H9 (cell line): ENCODE data around the gene DOCK9. TPM values are rescaled to one million over a fixed set of nuclear protein-coding genes. Genes with fewer than 3 reads are reported as not detected.

Source experiments
- DNase-seq: peaks from one replicate; pipeline ENCODE4 v3.0.0-alpha.2; 2017
- H2AFZ ChIP-seq: one replicate; pipeline ENCODE4 v1.6.1; 2013; ENCODE audit warnings: mild to moderate bottlenecking, low read length, control low read depth, moderate library complexity
- H2AK5ac ChIP-seq: 2 replicates; pipeline ENCODE4 v1.6.1; 2013; ENCODE audit warnings: low read length, control low read depth, mixed read lengths; ENCODE audit not compliant: insufficient read length
- H2BK120ac ChIP-seq: one replicate; pipeline ENCODE4 v1.6.1; 2013; ENCODE audit warnings: low read depth, mild to moderate bottlenecking, low read length, control low read depth, inconsistent platforms; ENCODE audit not compliant: poor library complexity, severe bottlenecking
- H2BK12ac ChIP-seq: 2 replicates; pipeline ENCODE4 v1.6.1; 2013; ENCODE audit warnings: low read length, control low read depth, mixed read lengths, low read depth; ENCODE audit not compliant: insufficient read length
- H2BK15ac ChIP-seq: 2 replicates; pipeline ENCODE4 v1.6.1; 2013; ENCODE audit warnings: low read depth, low read length, control low read depth
- H2BK20ac ChIP-seq: one replicate; pipeline ENCODE4 v1.6.1; 2013; ENCODE audit warnings: low read depth, mild to moderate bottlenecking, low read length, control low read depth, inconsistent platforms; ENCODE audit not compliant: poor library complexity, severe bottlenecking
- H2BK5ac ChIP-seq: 2 replicates; pipeline ENCODE4 v1.6.1; 2013; ENCODE audit warnings: low read length, control low read depth, mixed read lengths; ENCODE audit not compliant: insufficient read length
- H3K14ac ChIP-seq: 2 replicates; pipeline ENCODE4 v1.6.1; 2013; ENCODE audit warnings: low read length, control low read depth; ENCODE audit not compliant: insufficient read depth
- H3K18ac ChIP-seq: 2 replicates; pipeline ENCODE4 v1.6.1; 2013; ENCODE audit warnings: low read depth, mild to moderate bottlenecking, mixed read lengths, low read length, control low read depth; ENCODE audit not compliant: insufficient read length
- H3K23ac ChIP-seq: 2 replicates; pipeline ENCODE4 v1.6.1; 2013; ENCODE audit warnings: low read length, control low read depth, mixed read lengths, low read depth; ENCODE audit not compliant: insufficient read length
- H3K23me2 ChIP-seq: 2 replicates; pipeline ENCODE4 v1.6.1; 2013; ENCODE audit warnings: low read depth, mild to moderate bottlenecking, mixed read lengths, low read length, control low read depth; ENCODE audit not compliant: insufficient read length, poor library complexity, severe bottlenecking
- H3K27ac ChIP-seq: 2 replicates; pipeline ENCODE4 v1.5.1; 2013; ENCODE audit warnings: low read length, control low read depth, mixed read lengths, low read depth; ENCODE audit not compliant: insufficient read length
- H3K27me3 ChIP-seq: 2 replicates; pipeline ENCODE4 v1.6.1; 2013; ENCODE audit warnings: low read length, control low read depth, inconsistent platforms; ENCODE audit not compliant: insufficient read depth
- H3K4ac ChIP-seq: 2 replicates; pipeline ENCODE4 v1.6.1; 2013; ENCODE audit warnings: low read depth, mild to moderate bottlenecking, control low read depth, inconsistent platforms, low read length, moderate library complexity
- H3K4me1 ChIP-seq: 2 replicates; pipeline ENCODE4 v1.6.1; 2013; ENCODE audit warnings: low read length, control low read depth, inconsistent platforms; ENCODE audit not compliant: insufficient read depth
- H3K4me2 ChIP-seq: 2 replicates; pipeline ENCODE4 v1.6.1; 2013; ENCODE audit warnings: low read length, control low read depth, mixed read lengths; ENCODE audit not compliant: insufficient read length, insufficient read depth
- H3K56ac ChIP-seq: 2 replicates; pipeline ENCODE4 v1.6.1; 2013; ENCODE audit warnings: low read depth, mild to moderate bottlenecking, mixed read lengths, low read length, control low read depth; ENCODE audit not compliant: insufficient read length
- H3K79me1 ChIP-seq: 2 replicates; pipeline ENCODE4 v1.6.1; 2013; ENCODE audit warnings: low read depth, mild to moderate bottlenecking, moderate library complexity, low read length, control low read depth, inconsistent platforms; ENCODE audit not compliant: insufficient read depth, poor library complexity, severe bottlenecking
- H3K79me2 ChIP-seq: 2 replicates; pipeline ENCODE4 v1.6.1; 2013; ENCODE audit warnings: low read length, control low read depth, inconsistent platforms; ENCODE audit not compliant: insufficient read depth
- H3K9ac ChIP-seq: 2 replicates; pipeline ENCODE4 v1.6.1; 2013; ENCODE audit warnings: low read length, control low read depth, mixed read lengths; ENCODE audit not compliant: insufficient read length; ENCODE audit errors: extremely low read depth
- H3K9me3 ChIP-seq: one replicate; pipeline ENCODE4 v1.6.1; 2013; ENCODE audit warnings: low read depth, low read length, inconsistent platforms; ENCODE audit not compliant: control insufficient read depth
- H3T11ph ChIP-seq: one replicate; pipeline ENCODE4 v1.6.1; 2013; ENCODE audit warnings: mild to moderate bottlenecking, low read length, control low read depth, inconsistent platforms
- H4K20me1 ChIP-seq: one replicate; pipeline ENCODE4 v1.6.1; 2013; ENCODE audit not compliant: control insufficient read depth, insufficient read length, insufficient read depth
- H4K5ac ChIP-seq: 2 replicates; pipeline ENCODE4 v1.6.1; 2013; ENCODE audit warnings: low read depth, mild to moderate bottlenecking, mixed read lengths, low read length, control low read depth; ENCODE audit not compliant: insufficient read length
- H4K8ac ChIP-seq: replicated peaks from 2 replicates; pipeline ENCODE4 v1.6.1; 2013; ENCODE audit warnings: low read length, control low read depth, mixed read lengths, low read depth; ENCODE audit not compliant: insufficient read length
- H4K91ac ChIP-seq: 2 replicates; pipeline ENCODE4 v1.6.1; 2013; ENCODE audit warnings: low read depth, mild to moderate bottlenecking, moderate library complexity, mixed read lengths, low read length, control low read depth; ENCODE audit not compliant: insufficient read length
- H3K27ac Mint-ChIP-seq, 3 experiments: 2 replicates in 2 of 3; 3 replicates in 1 of 3; pipeline ENCODE4 v1.8.0; 2020 to 2021; ENCODE audit warnings: mixed read lengths in 3 of 3, mild to moderate bottlenecking in 1 of 3, moderate library complexity in 1 of 3
- H3K27me3 Mint-ChIP-seq: 2 replicates; pipeline ENCODE4 v1.8.0; 2021; ENCODE audit warnings: low read depth, mild to moderate bottlenecking, moderate library complexity, mixed read lengths
- H3K36me3 Mint-ChIP-seq, 3 experiments: 2 replicates in 2 of 3; 3 replicates in 1 of 3; pipeline ENCODE4 v1.8.0; 2020 to 2021; ENCODE audit warnings: low read depth in 3 of 3, mixed read lengths in 3 of 3; ENCODE audit not compliant: insufficient read depth in 1 of 3
- H3K4me1 Mint-ChIP-seq, 2 experiments: 2 replicates each; pipeline ENCODE4 v1.8.0; 2020; ENCODE audit warnings: mixed read lengths in 2 of 2
- H3K4me3 Mint-ChIP-seq, 2 experiments: 2 replicates in 1 of 2; 3 replicates in 1 of 2; pipeline ENCODE4 v1.8.0; 2020 to 2021; ENCODE audit warnings: mild to moderate bottlenecking in 2 of 2, mixed read lengths in 2 of 2, moderate library complexity in 1 of 2
- H3K9me3 Mint-ChIP-seq, 2 experiments: 2 replicates in 1 of 2; 3 replicates in 1 of 2; pipeline ENCODE4 v1.8.0; 2020; ENCODE audit warnings: mild to moderate bottlenecking in 2 of 2, mixed read lengths in 2 of 2, moderate library complexity in 1 of 2
- WGBS: extraction: QIAGEN DNeasy Blood & Tissue Kit; methylation state at CpG from one replicate; pipeline ENCODE4 v1.1.7; 2013; ENCODE audit warnings: missing lambda C conversion rate, low lambda C conversion rate, mixed read lengths; ENCODE audit not compliant: insufficient read length; ENCODE audit errors: extremely low coverage; 5-methylcytosine and 5-hydroxymethylcytosine counted together
- total RNA-seq: library from RNA; stranded (reverse); gene quantifications from 2 replicates; pipeline ENCODE4 v1.2.1, GENCODE V29; 2021
- TF ChIP-seq, protein P1 (sequence below): fragments of 200-600 bp; sonication (generic); conservative IDR thresholded peaks from 3 replicates; pipeline ENCODE4 v1.8.0; 2021; ENCODE audit warnings: antibody characterized with exemption, mild to moderate bottlenecking

The DOCK9 gene
- total RNA-seq, 1 experiment from 2014 or later = 23.0 TPM

DNA sequence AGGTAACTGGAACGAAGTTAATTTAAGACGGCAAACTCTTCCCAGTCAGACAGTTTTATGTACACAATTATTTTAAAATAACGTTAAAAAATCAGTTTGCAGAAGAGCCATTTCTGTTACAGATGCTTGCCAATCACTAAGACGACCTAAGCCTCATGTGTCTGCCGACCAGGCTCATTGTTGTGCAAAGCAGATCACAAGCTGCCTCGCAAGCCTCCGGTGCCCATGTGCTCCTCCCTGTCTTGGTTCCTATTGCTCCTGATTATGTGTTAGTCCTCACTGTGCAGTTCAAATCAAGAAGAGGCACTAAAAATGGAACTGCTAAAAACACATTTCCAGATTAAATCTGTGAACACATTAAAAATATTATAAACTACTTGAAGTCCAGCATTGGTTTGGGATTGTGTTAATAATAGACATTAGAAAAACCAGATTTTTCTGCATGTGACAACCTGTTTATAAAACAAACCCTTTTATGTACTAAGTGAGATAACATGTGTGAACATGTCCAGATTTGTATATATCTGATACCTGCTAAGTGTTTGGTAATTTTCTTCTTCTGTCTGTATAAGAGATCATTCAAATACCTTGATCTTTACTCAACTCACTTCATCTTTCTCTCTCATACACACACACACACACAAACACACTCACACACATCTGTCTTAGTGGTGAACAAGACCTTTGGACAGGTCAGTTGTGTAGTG lies 143.5 kb downstream of the DOCK9 start:
- H3K4me1 ChIP-seq = peaks cover 2% of the 10 kb centered on the region; the same call in 1 of the 2 replicates
- no peak overlapping the region for H3K14ac ChIP-seq
- H2BK120ac ChIP-seq = no peak overlapping the region
- no peaks in the 10 kb centered on the region for H4K20me1 ChIP-seq
- TF ChIP-seq, protein P1, sequence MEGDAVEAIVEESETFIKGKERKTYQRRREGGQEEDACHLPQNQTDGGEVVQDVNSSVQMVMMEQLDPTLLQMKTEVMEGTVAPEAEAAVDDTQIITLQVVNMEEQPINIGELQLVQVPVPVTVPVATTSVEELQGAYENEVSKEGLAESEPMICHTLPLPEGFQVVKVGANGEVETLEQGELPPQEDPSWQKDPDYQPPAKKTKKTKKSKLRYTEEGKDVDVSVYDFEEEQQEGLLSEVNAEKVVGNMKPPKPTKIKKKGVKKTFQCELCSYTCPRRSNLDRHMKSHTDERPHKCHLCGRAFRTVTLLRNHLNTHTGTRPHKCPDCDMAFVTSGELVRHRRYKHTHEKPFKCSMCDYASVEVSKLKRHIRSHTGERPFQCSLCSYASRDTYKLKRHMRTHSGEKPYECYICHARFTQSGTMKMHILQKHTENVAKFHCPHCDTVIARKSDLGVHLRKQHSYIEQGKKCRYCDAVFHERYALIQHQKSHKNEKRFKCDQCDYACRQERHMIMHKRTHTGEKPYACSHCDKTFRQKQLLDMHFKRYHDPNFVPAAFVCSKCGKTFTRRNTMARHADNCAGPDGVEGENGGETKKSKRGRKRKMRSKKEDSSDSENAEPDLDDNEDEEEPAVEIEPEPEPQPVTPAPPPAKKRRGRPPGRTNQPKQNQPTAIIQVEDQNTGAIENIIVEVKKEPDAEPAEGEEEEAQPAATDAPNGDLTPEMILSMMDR = no peak
- no peak overlapping the region for H4K91ac ChIP-seq
- no peak overlapping the region for H2BK5ac ChIP-seq
- no peak overlapping the region for H3K4me2 ChIP-seq
- Mint-ChIP-seq H3K4me3 (no peak overlapping the region), H3K4me1 (peaks cover 18 to 20% of the 10 kb centered on the region in 2 experiments), H3K27me3 (no peaks in the 10 kb centered on the region), H3K27ac (no peak overlapping the region), H3K9me3 (no peaks in the 10 kb centered on the region), H3K36me3 (no peaks in the 10 kb centered on the region; a peak in 1 of 7 replicates)
- H2BK20ac ChIP-seq = no peak overlapping the region
- peak overlapping the region; percentile 21 for H2AK5ac ChIP-seq
- no peak overlapping the region for H2BK12ac ChIP-seq
- WGBS = no CpG with 5 or more reads among the region's 7 CpGs
- H3K18ac ChIP-seq = no peak overlapping the region
- H3T11ph ChIP-seq = no peak overlapping the region
- no peaks in the 10 kb centered on the region for H3K9me3 ChIP-seq
- no peak overlapping the region for H4K5ac ChIP-seq
- no peak overlapping the region for H2AFZ ChIP-seq
- H3K79me2 ChIP-seq = no peaks in the 10 kb centered on the region
- no peak overlapping the region for H3K27ac ChIP-seq
- no peak overlapping the region for H4K8ac ChIP-seq
- H3K23ac ChIP-seq = no peak overlapping the region
- no peak overlapping the region for H3K9ac ChIP-seq
- no peaks in the 10 kb centered on the region for H3K23me2 ChIP-seq
- H3K56ac ChIP-seq = no peak overlapping the region
- peak; percentile 64 for DNase-seq
- H3K4ac ChIP-seq = no peak overlapping the region
- no peaks in the 10 kb centered on the region for H3K79me1 ChIP-seq
- no peaks in the 10 kb centered on the region for H3K27me3 ChIP-seq
- H2BK15ac ChIP-seq = no peak overlapping the region
